Duodenal mucosa (tissue), 2 donors: Measurements from ENCODE around the gene MAB21L4.

ENCODE experiments used
- H3K27ac ChIP-seq: one replicate; pipeline ENCODE4 v1.7.0; 2013; ENCODE audit warnings: low read depth, low read length
- H3K27me3 ChIP-seq, 2 donors: one replicate each; pipeline ENCODE4 v1.7.0; 2013; ENCODE audit warnings: low read length in 2 of 2, control low read depth in 1 of 2; ENCODE audit not compliant: insufficient read depth in 2 of 2, control insufficient read depth in 1 of 2
- H3K36me3 ChIP-seq, 2 donors: one replicate each; pipeline ENCODE4 v1.7.0; 2013; ENCODE audit warnings: low read length in 2 of 2, control low read depth in 1 of 2; ENCODE audit not compliant: insufficient read depth in 2 of 2, control insufficient read depth in 1 of 2
- H3K4me1 ChIP-seq, 2 donors: one replicate each; pipeline ENCODE4 v1.7.0; 2013; ENCODE audit warnings: low read length in 2 of 2, control low read depth in 1 of 2; ENCODE audit not compliant: insufficient read depth in 2 of 2, control insufficient read depth in 1 of 2
- H3K4me3 ChIP-seq, 2 donors: one replicate each; pipeline ENCODE4 v1.7.0; 2013; ENCODE audit warnings: low read length in 2 of 2, low read depth in 1 of 2
- H3K9ac ChIP-seq, 2 donors: one replicate each; pipeline ENCODE4 v1.7.0; 2013; ENCODE audit warnings: low read length in 2 of 2, low read depth in 1 of 2
- H3K9me3 ChIP-seq, 2 donors: one replicate each; pipeline ENCODE4 v1.7.0; 2013; ENCODE audit warnings: low read length in 2 of 2, control low read depth in 1 of 2; ENCODE audit not compliant: control insufficient read depth in 1 of 2

MAB21L4 gene

GRCh38 chr2:240876035-240876474, 19.9 kb downstream of the MAB21L4 start:
- peaks cover 36 to 40% of the 10 kb centered on the region in 2 donors for H3K4me1 ChIP-seq
- no peaks in the 10 kb centered on the region for H3K36me3 ChIP-seq
- H3K9me3 ChIP-seq, result no peaks in the 10 kb centered on the region
- H3K9ac ChIP-seq, result no peak overlapping the region
- no peak overlapping the region for H3K27ac ChIP-seq
- no peaks in the 10 kb centered on the region for H3K27me3 ChIP-seq
- no peak overlapping the region for H3K4me3 ChIP-seq

DNA sequence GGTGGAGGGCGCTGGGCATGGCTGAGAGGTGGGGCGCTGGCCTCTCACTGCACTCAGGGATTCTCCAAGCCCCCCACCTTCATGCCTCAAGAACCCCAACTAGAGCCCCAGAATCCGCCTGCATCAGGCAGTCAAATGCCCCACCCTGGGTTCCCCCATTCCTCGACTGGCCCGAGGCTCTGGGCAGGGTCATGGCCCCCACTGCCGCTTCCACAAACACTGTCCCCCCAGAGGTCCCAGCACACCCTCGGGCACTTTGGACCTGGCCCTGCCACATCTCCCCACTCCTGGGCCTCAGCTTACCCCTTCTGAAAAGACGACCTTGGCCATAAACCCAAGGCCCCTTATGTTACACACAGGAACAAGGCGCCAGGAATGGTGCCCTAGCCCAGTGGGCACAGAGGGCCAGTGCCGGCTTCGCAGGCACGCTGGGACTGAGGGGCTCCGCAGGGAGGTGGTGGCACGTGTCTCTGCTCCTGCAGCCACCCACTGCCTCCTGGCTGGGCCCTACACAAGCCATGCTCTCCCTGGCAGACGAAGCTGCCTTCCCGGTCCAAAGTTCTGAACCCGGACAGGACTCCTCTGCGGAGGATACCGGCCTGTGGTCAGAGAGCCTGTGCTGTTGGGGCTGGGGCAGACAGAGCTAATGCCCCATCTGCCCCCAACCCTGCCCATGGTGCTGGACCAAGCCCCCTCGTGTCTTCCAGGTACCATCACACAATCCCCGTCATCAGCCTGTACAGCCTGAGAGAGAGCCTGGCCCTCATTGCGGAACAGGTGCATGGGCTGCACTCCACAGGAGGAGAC, 20.5 kb downstream of the MAB21L4 start:
- H3K9ac ChIP-seq, result no peak overlapping the region
- H3K36me3 ChIP-seq, result no peaks in the 10 kb centered on the region
- no peaks in the 10 kb centered on the region for H3K27me3 ChIP-seq
- H3K4me1 ChIP-seq, result peaks cover 36 to 37% of the 10 kb centered on the region in 2 donors
- H3K4me3 ChIP-seq, result no peak overlapping the region
- no peaks in the 10 kb centered on the region for H3K9me3 ChIP-seq
- H3K27ac ChIP-seq, result peak overlapping the region; percentile 10

DNA sequence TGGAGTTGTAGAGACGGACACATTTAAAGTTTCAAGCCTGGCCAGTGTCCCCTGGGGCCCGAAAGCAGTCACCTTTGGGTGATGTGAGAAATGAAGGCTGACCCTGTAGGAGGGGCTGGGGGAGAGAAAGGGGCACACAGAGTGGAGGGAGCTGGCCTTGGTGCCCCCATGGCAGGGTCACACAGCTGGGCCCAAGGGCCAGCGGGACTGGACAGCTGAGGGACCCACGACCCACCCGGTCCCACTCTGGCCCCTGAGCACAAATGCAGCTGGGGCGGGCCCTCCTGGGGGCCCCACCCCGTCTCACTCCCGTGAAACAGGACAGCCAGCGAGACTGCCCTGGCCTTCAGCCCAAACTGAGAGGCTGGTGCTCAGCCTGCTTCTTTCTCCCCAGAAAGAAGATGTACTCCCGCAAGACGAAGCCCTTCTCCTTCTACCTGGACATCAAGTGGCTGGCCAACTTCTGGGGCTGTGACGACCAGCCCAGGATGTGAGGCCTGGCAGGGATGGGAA, 21.2 kb downstream of the MAB21L4 start:
- Histone ChIP-seq H3K27ac (no peak overlapping the region), H3K27me3 (no peaks in the 10 kb centered on the region), H3K4me3 (no peak overlapping the region), H3K9me3 (no peaks in the 10 kb centered on the region), H3K9ac (no peak overlapping the region), H3K36me3 (no peaks in the 10 kb centered on the region), H3K4me1 (peaks cover 36 to 37% of the 10 kb centered on the region in 2 donors)

GRCh38 chr2:240873805-240874714, 21.9 kb downstream of the MAB21L4 start:
- Histone ChIP-seq H3K9me3 (no peaks in the 10 kb centered on the region), H3K4me1 (peaks cover 36 to 37% of the 10 kb centered on the region in 2 donors), H3K4me3 (peak overlapping the region in 1 of 2 donors; percentile 11), H3K27me3 (no peaks in the 10 kb centered on the region), H3K27ac (peak overlapping the region; percentile 56), H3K9ac (no peak overlapping the region), H3K36me3 (no peaks in the 10 kb centered on the region)

DNA sequence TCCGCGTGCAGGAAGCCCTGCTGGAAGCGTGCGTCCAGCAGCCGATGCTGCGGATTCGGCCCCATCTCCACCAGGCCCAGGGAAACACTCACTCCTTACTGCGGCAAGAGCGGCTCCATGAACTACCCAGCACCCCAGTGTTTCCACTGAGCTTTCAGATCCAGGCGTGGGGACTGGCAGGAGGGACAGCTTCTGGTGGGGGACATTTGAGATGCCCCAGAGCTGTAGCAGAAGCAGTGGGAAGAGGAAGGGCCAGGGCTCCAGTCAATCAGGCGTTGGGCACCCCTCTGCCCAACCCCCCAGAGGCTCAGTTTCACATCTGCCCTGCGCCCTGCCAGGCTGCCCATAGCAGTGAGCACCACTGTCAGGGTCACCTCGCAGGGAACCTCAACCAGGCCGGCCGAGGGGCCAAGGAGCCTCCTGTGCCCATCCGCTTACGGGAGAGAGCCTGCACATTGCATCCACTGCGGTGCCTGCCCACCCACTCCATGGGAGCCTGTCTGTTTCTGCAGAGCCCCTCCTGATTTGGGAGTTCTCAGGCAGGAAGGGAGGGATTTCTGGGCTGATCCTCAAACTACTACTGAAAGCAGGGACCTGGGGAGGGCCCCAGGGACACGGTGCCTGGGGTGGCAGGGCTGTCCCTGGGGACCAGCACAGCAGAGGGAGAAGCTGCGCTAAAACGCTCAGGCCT, 22.7 kb downstream of the MAB21L4 start:
- no peak overlapping the region for H3K9ac ChIP-seq
- peaks cover 36 to 37% of the 10 kb centered on the region in 2 donors for H3K4me1 ChIP-seq
- no peak overlapping the region for H3K4me3 ChIP-seq
- no peaks in the 10 kb centered on the region for H3K36me3 ChIP-seq
- H3K27ac ChIP-seq, result no peak overlapping the region
- no peaks in the 10 kb centered on the region for H3K9me3 ChIP-seq
- no peaks in the 10 kb centered on the region for H3K27me3 ChIP-seq

DNA sequence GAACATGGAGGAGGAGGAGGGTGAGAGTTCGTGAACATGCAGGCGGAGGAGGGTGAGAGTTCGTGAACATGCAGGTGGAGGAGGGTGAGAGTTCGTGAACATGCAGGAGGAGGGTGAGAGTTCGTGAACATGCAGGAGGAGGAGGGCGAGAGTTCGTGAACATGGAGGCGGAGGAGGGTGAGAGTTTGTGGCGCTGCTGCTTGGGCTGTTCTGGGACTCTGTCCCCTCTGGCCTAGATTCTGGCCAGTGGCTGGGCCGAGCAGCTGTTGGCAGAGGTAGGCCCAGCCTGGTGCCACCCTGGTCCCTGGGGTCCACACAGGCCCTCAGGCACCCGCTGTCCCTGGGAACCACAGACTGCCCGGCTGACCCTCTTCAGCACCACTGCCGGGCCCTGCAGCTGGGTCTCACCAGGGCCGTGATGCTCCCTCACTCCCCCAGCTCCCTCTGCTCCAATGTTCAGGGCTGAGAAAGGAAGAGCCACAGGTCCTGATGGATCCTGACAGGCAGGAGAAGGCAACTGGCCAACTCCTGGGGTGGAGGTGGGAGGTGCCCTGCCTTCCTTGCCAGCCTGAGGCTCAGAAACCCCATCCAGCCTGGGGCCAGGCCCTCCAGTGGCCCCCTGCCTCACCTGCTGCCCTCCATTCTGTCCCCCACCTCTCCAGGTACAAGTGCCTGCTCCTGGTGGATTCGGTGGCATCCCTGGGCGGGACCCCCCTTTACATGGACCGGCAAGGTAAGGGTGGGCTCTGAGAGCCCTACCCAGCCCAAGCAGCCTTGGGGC, 23.4 kb downstream of the MAB21L4 start:
- Histone ChIP-seq H3K27me3 (no peaks in the 10 kb centered on the region), H3K27ac (no peak overlapping the region), H3K36me3 (no peaks in the 10 kb centered on the region), H3K9me3 (no peaks in the 10 kb centered on the region), H3K4me3 (no peak overlapping the region), H3K4me1 (peaks cover 36 to 37% of the 10 kb centered on the region in 2 donors), H3K9ac (no peak overlapping the region)

DNA sequence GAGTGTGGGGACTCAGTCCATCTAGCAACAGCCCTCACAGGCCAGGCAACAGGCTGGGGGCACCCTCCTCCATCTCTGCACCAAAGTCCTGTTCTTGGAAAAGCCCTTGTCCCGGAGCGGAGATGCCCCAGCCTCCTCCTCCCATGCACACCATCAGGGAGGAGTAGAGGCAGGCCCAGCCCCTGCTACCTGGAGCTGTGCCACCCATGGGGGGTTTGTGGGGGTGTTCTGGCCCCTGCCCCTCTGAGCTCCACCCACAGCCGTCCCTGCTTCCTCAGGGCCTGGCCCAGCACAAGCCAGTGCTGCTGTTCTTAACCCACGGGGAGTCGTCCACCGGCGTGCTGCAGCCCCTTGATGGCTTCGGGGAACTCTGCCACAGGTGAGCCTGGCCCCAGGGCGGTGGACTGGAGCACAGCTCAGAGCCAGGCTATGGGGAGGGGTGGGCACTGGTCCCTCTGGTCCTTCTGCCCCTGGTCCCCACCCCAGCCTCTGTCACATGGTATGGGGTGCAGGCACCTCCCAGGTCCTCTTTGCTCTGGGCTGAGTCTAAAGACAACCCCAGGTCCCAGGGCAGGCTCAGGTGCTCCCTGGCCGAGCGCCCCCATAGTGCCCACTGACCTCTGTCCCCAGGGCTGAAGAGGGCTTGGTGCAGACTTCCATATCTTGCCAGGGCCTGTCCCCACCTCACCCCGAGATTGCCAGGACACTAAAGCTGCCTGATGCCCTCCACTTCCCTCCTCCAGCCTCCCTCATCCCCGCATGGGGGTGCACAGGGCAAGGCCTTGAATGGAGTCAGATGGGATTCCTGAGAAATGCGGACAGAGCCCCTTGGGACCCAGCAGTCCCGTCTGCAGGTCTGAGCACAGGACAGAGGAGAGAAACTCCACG, 24.6 kb downstream of the MAB21L4 start:
- Histone ChIP-seq H3K9me3 (no peaks in the 10 kb centered on the region), H3K4me3 (no peak overlapping the region), H3K36me3 (no peaks in the 10 kb centered on the region), H3K4me1 (peaks cover 27 to 28% of the 10 kb centered on the region in 2 donors), H3K9ac (no peak overlapping the region), H3K27ac (no peak overlapping the region), H3K27me3 (no peaks in the 10 kb centered on the region)

DNA sequence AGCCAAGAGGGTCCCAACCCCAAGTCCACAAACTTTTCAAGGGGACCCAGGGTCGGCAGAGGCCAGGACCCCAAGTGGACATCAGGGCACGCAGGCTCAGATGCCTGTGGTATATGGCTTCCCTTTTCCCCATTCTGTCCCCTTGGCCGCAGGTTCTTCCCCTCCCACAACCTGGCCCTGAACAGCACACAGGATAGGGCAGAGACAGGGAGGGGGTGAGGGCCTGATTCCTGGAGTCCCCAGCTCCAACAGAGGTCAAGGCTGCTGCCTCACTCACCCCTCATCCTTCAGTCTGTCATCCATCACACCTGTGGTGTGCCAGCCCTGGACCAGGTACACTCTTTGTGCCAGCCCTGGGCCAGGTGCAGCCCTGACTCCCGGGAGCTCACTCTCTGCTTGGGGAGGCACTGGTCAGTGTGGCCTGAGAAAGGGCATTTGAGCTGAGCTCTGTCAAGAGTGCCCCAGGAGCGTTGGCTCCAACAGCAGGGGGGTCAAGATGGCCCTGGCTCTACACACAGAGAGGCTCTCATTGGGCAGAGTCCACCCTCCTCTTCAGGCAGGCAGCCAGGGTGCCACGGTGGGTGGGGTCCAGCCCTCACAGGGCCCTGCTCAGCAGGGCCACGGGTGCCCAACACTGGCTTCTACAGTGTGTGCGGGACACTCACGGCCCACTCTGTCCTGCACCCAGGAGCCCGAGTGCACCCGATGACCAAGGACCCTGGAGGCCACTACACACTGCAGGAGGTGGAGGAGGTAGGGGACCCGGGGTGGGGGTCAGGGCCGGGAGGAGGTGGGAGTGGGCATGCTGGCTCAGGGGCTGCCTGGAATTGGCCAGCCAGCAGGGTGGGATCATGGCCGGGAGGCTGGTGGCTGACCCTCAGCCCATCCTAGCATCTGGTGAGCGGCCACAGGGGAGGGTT, 25.7 kb downstream of the MAB21L4 start:
- Histone ChIP-seq H3K27ac (no peak overlapping the region), H3K9me3 (no peaks in the 10 kb centered on the region), H3K4me3 (no peak overlapping the region), H3K9ac (no peak overlapping the region), H3K27me3 (no peaks in the 10 kb centered on the region), H3K4me1 (peaks cover 16 to 17% of the 10 kb centered on the region in 2 donors), H3K36me3 (no peaks in the 10 kb centered on the region)
